Bladder microvascular endothelial cell (primary cell): ENCODE measurements around the gene RNF34. TPM values are rescaled to one million over a fixed set of nuclear protein-coding genes. Genes with fewer than 3 reads are reported as not detected.

Experiments used
- total RNA-seq: library from RNA; depleted of rRNA; stranded (reverse); fragments of >200 nt; gene quantifications from 2 replicates; pipeline ENCODE4 v1.2.3, GENCODE V29; 2014

The RNF34 gene
- 97.8 and 151 TPM in 2 replicates for total RNA-seq

DNA sequence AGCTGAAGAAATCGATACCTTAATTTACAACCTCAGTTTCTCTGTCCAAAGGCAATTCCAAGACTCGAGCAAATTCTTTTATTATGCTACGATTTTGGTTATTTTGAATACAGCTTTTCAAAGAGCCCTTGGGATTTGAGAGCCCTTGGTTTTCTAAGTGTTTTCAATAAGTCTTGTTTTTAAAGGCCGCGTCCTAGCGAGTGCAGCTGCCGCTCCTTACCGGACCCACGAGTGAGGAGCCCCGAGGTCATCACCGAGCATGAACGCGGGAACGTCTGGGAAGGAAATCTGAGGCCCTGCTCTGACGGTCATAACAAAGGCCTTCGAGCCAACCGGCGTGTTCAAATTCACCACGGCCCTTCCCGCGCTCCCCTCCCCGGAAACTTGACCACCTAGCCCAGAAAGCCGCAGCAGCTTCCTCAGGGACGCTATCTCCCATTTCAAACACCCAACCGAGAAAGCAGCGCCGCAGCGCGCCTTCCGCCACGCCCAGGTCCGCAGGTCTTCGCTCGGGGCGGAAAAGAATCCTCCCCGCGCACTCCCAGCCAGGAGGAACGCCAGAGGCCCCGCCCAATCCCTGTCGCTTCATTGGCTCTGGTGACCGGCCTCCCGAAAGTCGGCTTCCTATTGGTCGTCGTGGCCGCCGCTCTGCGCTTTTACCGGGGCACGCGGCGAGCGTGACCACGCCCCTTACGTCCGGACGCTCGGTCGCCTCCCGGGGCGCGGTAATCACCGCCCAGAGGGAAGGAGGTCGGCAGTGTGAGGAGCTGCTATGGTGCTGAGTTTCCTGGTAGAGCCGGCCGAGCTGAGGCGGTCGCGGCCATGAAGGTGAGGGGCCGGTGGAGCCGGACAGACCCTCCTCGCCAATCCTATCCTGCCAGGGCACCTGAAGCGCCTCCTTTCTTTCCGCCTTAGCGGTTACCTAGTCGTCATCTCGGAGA lies at the start of gene RNF34:
Gene RNF34, plus strand, starts transcription at position 728 of the 941 bp plus-strand sequence. Its CDS starts 95 bp downstream, at position 823.

DNA sequence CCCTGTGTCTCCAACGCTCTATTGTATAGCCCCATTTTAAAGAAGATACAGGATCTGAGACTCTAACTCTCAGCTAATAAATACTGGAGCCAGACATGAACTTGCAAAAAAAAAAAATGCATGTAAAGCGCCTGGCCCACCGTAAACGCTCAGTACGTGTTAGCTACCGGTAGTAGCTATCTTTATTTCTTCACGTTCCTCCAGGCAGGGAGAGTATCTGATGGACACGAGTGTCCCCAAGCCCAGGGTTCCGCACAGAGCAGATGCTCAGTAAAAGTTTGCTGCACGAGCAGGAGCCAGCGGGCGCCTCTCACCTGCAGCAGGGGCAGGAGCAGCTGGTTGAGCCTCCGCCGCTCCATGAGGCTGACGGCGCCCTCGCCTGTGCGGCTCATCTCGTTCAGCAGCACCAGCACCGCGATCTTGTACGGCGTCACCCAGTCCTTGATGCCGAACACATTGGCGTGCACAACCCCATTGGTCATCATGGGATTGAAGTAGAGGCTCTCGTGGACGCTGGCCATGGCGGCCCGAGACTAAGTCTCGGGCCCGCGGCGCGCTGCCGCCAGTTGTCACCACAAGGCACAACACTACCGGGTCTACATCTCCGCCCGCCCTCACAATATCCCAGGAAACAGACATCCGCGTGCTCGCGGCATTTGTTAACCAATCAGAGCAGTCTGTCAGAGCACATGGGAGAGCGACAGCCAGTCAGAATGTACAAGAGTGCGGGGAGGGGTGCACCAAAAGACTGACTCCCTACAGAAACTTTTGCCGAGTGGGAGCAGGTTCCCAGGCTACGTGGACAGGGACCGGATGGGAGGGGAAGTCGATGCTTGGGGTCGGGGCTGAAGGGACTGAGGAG lies 47.9 kb upstream of the RNF34 start, which contains the start of gene ANAPC5:
Gene ANAPC5, minus strand, starts transcription at position 592 of the 862 bp plus-strand sequence. Its CDS starts 71 bp downstream, at position 521.

Other genes with a start within 250 kb of the RNF34 start
- 30.3 and 301 TPM in 2 replicates for gene P2RX4, start 190.0 kb upstream of the RNF34 start, total RNA-seq
- gene CAMKK2, start 103.4 kb upstream of the RNF34 start, total RNA-seq = 25.3 and 34.9 TPM in 2 replicates
- gene ANAPC5, start 47.7 kb upstream of the RNF34 start, total RNA-seq = 105 and 132 TPM in 2 replicates
- 14.1 and 23.3 TPM in 2 replicates for gene KDM2B, start 180.9 kb downstream of the RNF34 start, total RNA-seq
- gene ORAI1, start 226.4 kb downstream of the RNF34 start, total RNA-seq = 13.1 and 18.6 TPM in 2 replicates